GM12801 (cell line): Measurements from ENCODE around the gene COX5B.

Experiments
- TF ChIP-seq, protein P1 (sequence below): IDR thresholded peaks from one replicate; pipeline ENCODE4 v1.5.1; 2011; ENCODE audit warnings: control low read depth; ENCODE audit not compliant: insufficient read length; ENCODE audit errors: extremely low read depth

COX5B gene, protein sequence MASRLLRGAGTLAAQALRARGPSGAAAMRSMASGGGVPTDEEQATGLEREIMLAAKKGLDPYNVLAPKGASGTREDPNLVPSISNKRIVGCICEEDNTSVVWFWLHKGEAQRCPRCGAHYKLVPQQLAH

GRCh38 chr2:97645695-97646629 lies at the start of gene COX5B:
TSS of gene COX5B (plus strand) at chr2:97646062. CDS start at chr2:97646087, 25 bp downstream.
- TF ChIP-seq, protein P1, sequence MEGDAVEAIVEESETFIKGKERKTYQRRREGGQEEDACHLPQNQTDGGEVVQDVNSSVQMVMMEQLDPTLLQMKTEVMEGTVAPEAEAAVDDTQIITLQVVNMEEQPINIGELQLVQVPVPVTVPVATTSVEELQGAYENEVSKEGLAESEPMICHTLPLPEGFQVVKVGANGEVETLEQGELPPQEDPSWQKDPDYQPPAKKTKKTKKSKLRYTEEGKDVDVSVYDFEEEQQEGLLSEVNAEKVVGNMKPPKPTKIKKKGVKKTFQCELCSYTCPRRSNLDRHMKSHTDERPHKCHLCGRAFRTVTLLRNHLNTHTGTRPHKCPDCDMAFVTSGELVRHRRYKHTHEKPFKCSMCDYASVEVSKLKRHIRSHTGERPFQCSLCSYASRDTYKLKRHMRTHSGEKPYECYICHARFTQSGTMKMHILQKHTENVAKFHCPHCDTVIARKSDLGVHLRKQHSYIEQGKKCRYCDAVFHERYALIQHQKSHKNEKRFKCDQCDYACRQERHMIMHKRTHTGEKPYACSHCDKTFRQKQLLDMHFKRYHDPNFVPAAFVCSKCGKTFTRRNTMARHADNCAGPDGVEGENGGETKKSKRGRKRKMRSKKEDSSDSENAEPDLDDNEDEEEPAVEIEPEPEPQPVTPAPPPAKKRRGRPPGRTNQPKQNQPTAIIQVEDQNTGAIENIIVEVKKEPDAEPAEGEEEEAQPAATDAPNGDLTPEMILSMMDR: no peak

DNA sequence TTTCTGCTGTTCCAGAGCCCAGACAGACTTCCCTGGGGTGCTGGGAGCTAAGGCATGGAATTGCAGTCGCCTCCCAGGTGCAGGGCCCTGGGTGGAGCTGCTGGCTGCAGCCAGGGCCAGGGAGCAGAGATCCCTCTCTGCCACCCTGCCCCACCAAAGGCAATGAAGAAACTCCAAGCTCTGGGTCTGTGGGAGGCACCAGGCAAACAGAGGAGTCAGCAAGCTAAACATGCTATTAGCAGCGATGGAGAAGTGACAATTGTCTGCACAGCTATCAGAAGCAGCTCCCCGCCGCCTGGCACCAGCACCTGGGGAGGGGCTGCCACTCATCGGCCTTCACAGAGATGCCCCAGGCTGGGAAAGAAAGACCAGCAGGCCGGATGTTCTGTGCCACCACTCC lies 28.0 kb upstream of the COX5B start:
- TF ChIP-seq, protein P1: no peak

DNA sequence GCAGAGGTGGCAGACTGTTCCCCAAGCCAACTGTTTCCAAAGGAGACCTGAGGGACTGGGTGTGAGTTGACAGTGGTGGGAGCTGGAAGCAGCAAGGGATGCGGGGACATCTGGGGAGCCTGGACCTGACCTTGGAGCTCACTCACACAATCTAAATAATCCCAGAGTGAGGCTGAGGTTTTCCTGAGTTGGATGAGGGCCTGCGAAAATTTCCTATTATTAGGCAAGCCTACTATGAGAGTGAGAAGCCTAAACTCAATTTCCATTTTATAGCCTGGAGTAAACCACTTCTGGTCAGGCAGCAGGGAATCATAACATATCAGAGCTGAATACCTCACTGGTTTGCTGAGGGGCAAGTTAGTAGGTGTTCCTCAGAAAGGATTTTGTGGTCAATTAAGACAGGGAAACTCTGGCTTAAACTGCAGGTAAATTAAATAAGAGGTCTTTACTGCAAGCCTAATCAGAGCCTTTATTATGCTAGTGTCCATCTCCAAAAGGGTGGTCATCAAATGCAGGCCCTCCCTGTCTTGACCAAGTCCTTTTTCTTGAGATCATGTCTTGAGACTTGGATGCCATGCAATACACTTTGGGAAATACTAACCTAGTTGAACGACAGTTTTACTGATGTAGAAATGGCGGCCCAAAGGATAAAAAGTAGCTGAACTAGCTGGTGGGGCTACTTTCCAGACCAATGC lies 1.7 kb upstream of the COX5B start:
- TF ChIP-seq, protein P1: no peak

DNA sequence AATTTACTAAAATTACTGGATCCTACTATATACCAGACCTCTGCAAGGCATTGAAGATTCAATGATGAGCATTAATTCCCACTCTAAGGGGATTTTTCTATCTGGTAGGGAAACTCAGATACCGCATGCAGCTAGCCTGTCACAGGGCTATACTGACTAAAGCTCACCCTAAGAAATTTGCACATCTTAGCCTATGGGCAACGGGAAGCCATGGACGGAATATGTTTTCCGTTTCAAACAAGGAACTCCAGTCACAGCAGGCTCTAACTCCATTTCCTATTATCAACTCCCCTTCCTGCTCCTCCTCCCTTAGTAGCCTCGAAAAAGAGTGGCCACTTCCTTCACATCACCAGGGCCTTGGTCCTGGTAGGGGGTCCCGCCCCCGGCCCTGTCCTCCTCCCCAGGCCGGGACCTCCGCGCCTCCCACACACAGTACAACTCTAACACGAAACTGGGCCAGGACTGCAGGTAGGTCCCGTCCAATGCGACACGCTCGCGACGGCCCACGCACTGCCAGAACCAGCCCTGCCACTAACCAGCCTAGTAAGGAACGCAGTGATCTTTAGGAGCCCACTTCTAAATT lies 659 bp upstream of the COX5B start:
- TF ChIP-seq, protein P1: no peak

- TF ChIP-seq, protein P1: no peak
Measured at GRCh38 chr2:97646977-97647376, 1.1 kb downstream of the COX5B start.

GRCh38 chr2:97651114-97651513 lies 5.3 kb downstream of the COX5B start:
- TF ChIP-seq, protein P1: no peak

DNA sequence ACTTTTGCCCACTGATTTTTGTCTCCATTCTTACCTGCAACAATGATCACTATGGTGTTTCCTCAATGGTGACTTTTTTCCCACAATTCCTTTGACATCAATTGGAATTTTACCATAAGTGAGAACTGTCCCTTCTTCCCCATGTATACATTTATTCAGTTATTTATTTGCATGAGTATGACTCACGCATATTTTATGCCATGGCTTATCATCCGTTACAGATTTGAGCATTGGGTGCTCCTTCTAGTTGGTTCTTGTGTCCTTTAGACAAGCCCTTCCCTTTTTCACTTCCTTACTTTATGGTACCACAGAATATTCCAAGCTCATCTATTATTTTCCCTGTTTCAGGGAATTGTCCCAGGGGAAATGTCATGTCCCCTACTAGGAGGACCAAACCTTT lies 7.6 kb downstream of the COX5B start:
- TF ChIP-seq, protein P1: no peak
